ENCODE measurements around the gene MRRF. TPM values are rescaled to one million over a fixed set of nuclear protein-coding genes. Genes with fewer than 3 reads are reported as not detected.
"Not testable (repeated sequence)": the region's sequence is repeated elsewhere in the genome, so short reads cannot be mapped to it uniquely, and the experiment has no call there.

Gene MRRF
- total RNA-seq, 4 donors from 2014 or later: 22.7 to 39.4 (median 38.2) TPM

- H3K27ac ChIP-seq: no peak overlapping the region
- H3K4me1 ChIP-seq: peaks cover 0 to 16% (median 0%) of the 10 kb centered on the region in 4 donors
- TF ChIP-seq POLR2A (IDR thresholded peaks at IDR 0.05): no peak
- TF ChIP-seq, protein P1, sequence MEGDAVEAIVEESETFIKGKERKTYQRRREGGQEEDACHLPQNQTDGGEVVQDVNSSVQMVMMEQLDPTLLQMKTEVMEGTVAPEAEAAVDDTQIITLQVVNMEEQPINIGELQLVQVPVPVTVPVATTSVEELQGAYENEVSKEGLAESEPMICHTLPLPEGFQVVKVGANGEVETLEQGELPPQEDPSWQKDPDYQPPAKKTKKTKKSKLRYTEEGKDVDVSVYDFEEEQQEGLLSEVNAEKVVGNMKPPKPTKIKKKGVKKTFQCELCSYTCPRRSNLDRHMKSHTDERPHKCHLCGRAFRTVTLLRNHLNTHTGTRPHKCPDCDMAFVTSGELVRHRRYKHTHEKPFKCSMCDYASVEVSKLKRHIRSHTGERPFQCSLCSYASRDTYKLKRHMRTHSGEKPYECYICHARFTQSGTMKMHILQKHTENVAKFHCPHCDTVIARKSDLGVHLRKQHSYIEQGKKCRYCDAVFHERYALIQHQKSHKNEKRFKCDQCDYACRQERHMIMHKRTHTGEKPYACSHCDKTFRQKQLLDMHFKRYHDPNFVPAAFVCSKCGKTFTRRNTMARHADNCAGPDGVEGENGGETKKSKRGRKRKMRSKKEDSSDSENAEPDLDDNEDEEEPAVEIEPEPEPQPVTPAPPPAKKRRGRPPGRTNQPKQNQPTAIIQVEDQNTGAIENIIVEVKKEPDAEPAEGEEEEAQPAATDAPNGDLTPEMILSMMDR (IDR thresholded peaks at IDR 0.05): peak; percentile 87 to 96 (median 94)
- peak; percentile 58 to 78 for DNase-seq (ENCODE audit: low spot score in 2 of 2)
- H3K9me3 ChIP-seq: no peaks in the 10 kb centered on the region
- no peak overlapping the region for H3K4me3 ChIP-seq
- H3K27me3 ChIP-seq: peaks cover 0 to 15% of the 10 kb centered on the region in 2 donors
- H3K36me3 ChIP-seq: no peaks in the 10 kb centered on the region
- 38 to 45% methylated on average over 11 of the region's 11 CpGs for WGBS, 2 donors
Measured at GRCh38 chr9:122350577-122351355, 86.1 kb downstream of the MRRF start.

GRCh38 chr9:122354536-122355199, 90.0 kb downstream of the MRRF start:
- no peaks in the 10 kb centered on the region for H3K9me3 ChIP-seq
- no peaks in the 10 kb centered on the region for H3K4me1 ChIP-seq
- H3K36me3 ChIP-seq: no peaks in the 10 kb centered on the region
- 77% methylated on average over 8 of the region's 8 CpGs for WGBS, 2 donors
- no peaks in the 10 kb centered on the region for H3K27me3 ChIP-seq
- TF ChIP-seq EP300 (IDR thresholded peaks at IDR 0.05): no peak
- TF ChIP-seq, protein P1 (IDR thresholded peaks at IDR 0.05): no peak
- TF ChIP-seq POLR2A (IDR thresholded peaks at IDR 0.05): no peak
- H3K4me3 ChIP-seq: no peak overlapping the region
- no peak overlapping the region for H3K27ac ChIP-seq
- no peak for DNase-seq (ENCODE audit: low spot score in 2 of 2)

DNA sequence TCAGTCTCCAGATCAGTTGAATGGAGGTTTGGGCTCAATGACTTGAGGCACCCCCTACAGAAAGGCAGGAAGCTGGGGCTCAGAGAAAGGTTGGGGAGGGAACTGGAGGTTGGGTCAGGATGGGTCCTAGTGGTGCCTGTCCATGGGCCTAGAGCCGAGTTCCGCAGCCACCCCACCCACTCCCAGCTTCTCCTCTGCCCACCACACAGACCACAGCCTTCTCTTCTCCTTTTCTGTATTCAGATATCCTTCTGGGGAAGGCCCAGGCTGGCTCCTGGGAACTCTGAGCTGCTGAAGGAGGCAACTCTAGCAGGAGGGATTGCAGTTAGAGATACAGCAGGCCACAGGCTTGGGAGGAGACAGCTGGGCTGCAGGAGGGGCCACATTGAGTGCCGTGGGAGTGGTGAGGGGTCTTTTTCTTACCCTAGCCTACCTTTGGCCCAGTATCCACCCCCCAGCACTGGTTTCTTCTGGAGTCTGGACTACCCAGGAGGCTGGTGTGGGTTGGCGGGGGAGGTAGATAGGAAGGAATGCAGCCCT, 90.7 kb downstream of the MRRF start:
- no peak for DNase-seq (ENCODE audit: low spot score in 2 of 2)
- H3K27me3 ChIP-seq: no peaks in the 10 kb centered on the region
- H3K9me3 ChIP-seq: no peaks in the 10 kb centered on the region
- no peaks in the 10 kb centered on the region for H3K36me3 ChIP-seq
- no peak for TF ChIP-seq POLR2A (IDR thresholded peaks at IDR 0.05)
- no peak for TF ChIP-seq EP300 (IDR thresholded peaks at IDR 0.05)
- TF ChIP-seq, protein P1 (IDR thresholded peaks at IDR 0.05): no peak
- H3K27ac ChIP-seq: no peak overlapping the region
- no peaks in the 10 kb centered on the region for H3K4me1 ChIP-seq
- no peak overlapping the region for H3K4me3 ChIP-seq
- WGBS, 2 donors: 81 to 88% methylated on average over 4 of the region's 4 CpGs

- 21 to 29% methylated on average over 2 of the region's 2 CpGs for WGBS, 2 donors
- no peaks in the 10 kb centered on the region for H3K9me3 ChIP-seq
- no peaks in the 10 kb centered on the region for H3K36me3 ChIP-seq
- H3K4me3 ChIP-seq: no peak overlapping the region
- no peaks in the 10 kb centered on the region for H3K27me3 ChIP-seq
- no peaks in the 10 kb centered on the region for H3K4me1 ChIP-seq
- TF ChIP-seq EP300 (IDR thresholded peaks at IDR 0.05) (no peak), POLR2A (IDR thresholded peaks at IDR 0.05) (no peak)
- TF ChIP-seq, protein P1 (IDR thresholded peaks at IDR 0.05): peak in 1 of 5 experiments; percentile 8
- DNase-seq (ENCODE audit: low spot score in 2 of 2): no peak
- H3K27ac ChIP-seq: no peak overlapping the region
Measured at GRCh38 chr9:122356627-122357026, 91.9 kb downstream of the MRRF start.

DNA sequence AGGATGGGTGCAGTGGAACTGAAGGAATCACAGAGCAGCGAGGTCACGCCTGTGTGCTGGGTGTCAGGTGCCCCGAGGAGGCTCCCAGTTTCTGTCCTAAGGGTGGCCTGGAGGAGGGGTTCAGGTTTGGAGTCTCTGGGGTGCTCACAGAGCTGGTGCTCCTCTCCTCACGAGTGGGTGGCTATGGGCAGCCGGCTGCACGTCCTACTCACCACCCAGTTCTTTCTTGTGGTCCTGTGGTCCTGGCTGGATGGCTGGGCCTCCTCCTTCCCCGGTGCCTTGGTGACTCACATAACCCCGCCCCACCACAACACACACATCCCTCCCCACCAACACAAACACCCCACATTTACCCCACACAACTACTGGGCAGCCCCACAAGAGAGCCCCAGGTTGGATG, 96.2 kb downstream of the MRRF start:
- Histone ChIP-seq H3K4me1 (no peaks in the 10 kb centered on the region), H3K9me3 (no peaks in the 10 kb centered on the region), H3K27ac (no peak overlapping the region), H3K36me3 (no peaks in the 10 kb centered on the region), H3K4me3 (no peak overlapping the region), H3K27me3 (no peaks in the 10 kb centered on the region)
- TF ChIP-seq POLR2A (IDR thresholded peaks at IDR 0.05) (no peak), EP300 (IDR thresholded peaks at IDR 0.05) (no peak)
- TF ChIP-seq, protein P1 (IDR thresholded peaks at IDR 0.05): no peak
- WGBS, 2 donors: 68 to 72% methylated on average over 8 of the region's 8 CpGs
- DNase-seq (ENCODE audit: low spot score in 2 of 2): no peak

- 87 to 88% methylated on average over 10 to 12 of the region's 12 CpGs for WGBS, 2 donors
- not testable (repeated sequence) for H3K4me1 ChIP-seq; H3K27ac ChIP-seq; H3K36me3 ChIP-seq; H3K27me3 ChIP-seq; DNase-seq (ENCODE audit: low spot score in 2 of 2); H3K9me3 ChIP-seq; H3K4me3 ChIP-seq
Measured at GRCh38 chr9:122363131-122363530, 98.4 kb downstream of the MRRF start.

All from tibial nerve (tissue), 4 donors.